HCT116 (cell line): ENCODE measurements around the gene ALX4. TPM values are rescaled to one million over a fixed set of nuclear protein-coding genes. Genes with fewer than 3 reads are reported as not detected.

Experiments
- ATAC-seq: fragments of 200-7000 bp; cut with Tn5 transposase; 2 replicates; pipeline ENCODE4 v1.9.1; 2020; ENCODE audit warnings: mild to moderate bottlenecking, moderate library complexity
- BruUV-seq: library from RNA; stranded (reverse); fragments of 400-500 nt; replicated peaks from 2 replicates; lab custom pipeline; 2021; lab: Mats Ljungman, UMichigan
- CTCF ChIA-PET: fragments of 300-600 bp; sonication (Branson Sonifier 250); formaldehyde crosslinking; loops from one replicate; lab custom pipeline; 2021; ENCODE audit warnings: antibody characterized with exemption; lab: Charles Lee
- POLR2A ChIA-PET: fragments of 300-600, 350-600 bp; sonication (Branson Sonifier 250); formaldehyde crosslinking; loops from one replicate; lab custom pipeline; 2021; ENCODE audit warnings: antibody characterized with exemption; lab: Charles Lee
- RAD21 ChIA-PET, 2 experiments: fragments of 300-600 bp; sonication (Branson Sonifier 250); formaldehyde crosslinking; loops; one replicate each; lab custom pipeline; 2023; ENCODE audit warnings: low total read pairs in 2 of 2; ENCODE audit not compliant: uncharacterized antibody in 2 of 2, unreplicated experiment in 2 of 2, low non-redundant PET in 1 of 2; lab: Charles Lee
- DNase-seq: peaks from one replicate; pipeline ENCODE4 v3.0.0-alpha.2; 2010; ENCODE audit warnings: low read depth, low spot score
- H2AFZ ChIP-seq: fragments of 200-600 bp; shearing (Covaris generic), sonication (generic); 2 replicates; pipeline ENCODE4 v1.6.1; 2017; ENCODE audit warnings: low read depth, mixed run types, mixed read lengths, antibody characterized with exemption, low read length; ENCODE audit not compliant: poor library complexity, severe bottlenecking
- H3K27ac ChIP-seq: 2 replicates; pipeline ENCODE4 v1.5.1; 2012; ENCODE audit warnings: low read depth, low read length
- H3K27me3 ChIP-seq: fragments of 200-600 bp; sonication (generic); 2 replicates; pipeline ENCODE4 v1.6.1; 2016; ENCODE audit warnings: mixed run types, low read length, mixed read lengths; ENCODE audit not compliant: insufficient read depth
- H3K36me3 ChIP-seq, 2 experiments: fragments of 200-500 bp in 1 of 2; fragments of 200-600 bp in 1 of 2; sonication (Bioruptor generic) in 1 of 2; sonication (generic) in 1 of 2; 2 replicates each; pipeline versions ENCODE4 v1.5.1 to v1.6.1; 2014 to 2016; ENCODE audit warnings: low read length in 2 of 2, inconsistent platforms in 1 of 2, mixed read lengths in 1 of 2, mixed run types in 1 of 2; ENCODE audit not compliant: insufficient read depth in 2 of 2, control insufficient read depth in 1 of 2
- H3K4me1 ChIP-seq, 2 experiments: fragments of 200-600 bp in 1 of 2; sonication (generic) in 1 of 2; 2 replicates each; pipeline versions ENCODE4 v1.5.1 to v1.6.1; 2012 to 2017; ENCODE audit warnings: low read length in 2 of 2, inconsistent platforms in 1 of 2, mild to moderate bottlenecking in 1 of 2, mixed read lengths in 1 of 2, mixed run types in 1 of 2, moderate library complexity in 1 of 2; ENCODE audit not compliant: insufficient read depth in 2 of 2, control insufficient read depth in 1 of 2
- H3K4me2 ChIP-seq: fragments of 200-600 bp; sonication (generic); 2 replicates; pipeline ENCODE4 v1.6.1; 2017; ENCODE audit warnings: mixed run types, low read length, mixed read lengths
- H3K4me3 ChIP-seq, 2 experiments: fragments of 200-600 bp in 1 of 2; sonication (generic) in 1 of 2; replicated peaks in 1 of 2; 2 replicates each; pipeline ENCODE4 v1.5.1; 2011 to 2016; ENCODE audit warnings: low read length in 2 of 2, control low read depth in 1 of 2, low read depth in 1 of 2, mild to moderate bottlenecking in 1 of 2, mixed read lengths in 1 of 2, mixed run types in 1 of 2
- H3K79me2 ChIP-seq: fragments of 200-600 bp; sonication (generic); 2 replicates; pipeline ENCODE4 v1.6.1; 2017; ENCODE audit warnings: mild to moderate bottlenecking, mixed run types, low read length, moderate library complexity, mixed read lengths; ENCODE audit not compliant: insufficient read depth
- H3K9ac ChIP-seq: fragments of 200-600 bp; sonication (generic); 2 replicates; pipeline ENCODE4 v1.6.1; 2016; ENCODE audit warnings: low read length, mixed read lengths
- H3K9me2 ChIP-seq: fragments of 200-600 bp; sonication (generic), shearing (Covaris generic); 2 replicates; pipeline ENCODE4 v1.6.1; 2017; ENCODE audit warnings: mixed run types, mild to moderate bottlenecking, moderate library complexity; ENCODE audit not compliant: insufficient read depth
- H3K9me3 ChIP-seq, 2 experiments: fragments of 200-500 bp in 1 of 2; fragments of 200-600 bp in 1 of 2; sonication (Bioruptor generic) in 1 of 2; sonication (generic) in 1 of 2; 2 replicates each; pipeline ENCODE4 v1.6.1; 2014 to 2017; ENCODE audit warnings: low read length in 2 of 2, mixed read lengths in 2 of 2, inconsistent platforms in 1 of 2, low read depth in 1 of 2, mild to moderate bottlenecking in 1 of 2, mixed run types in 1 of 2, moderate library complexity in 1 of 2; ENCODE audit not compliant: control insufficient read depth in 1 of 2, insufficient read depth in 1 of 2
- H4K20me1 ChIP-seq: fragments of 200-600 bp; sonication (generic), shearing (Covaris generic); 2 replicates; pipeline ENCODE4 v1.6.1; 2017; ENCODE audit warnings: mixed run types, mild to moderate bottlenecking, moderate library complexity; ENCODE audit not compliant: insufficient read depth
- CEBPB ChIP-seq: IDR thresholded peaks from 2 replicates; pipeline ENCODE4 v1.6.1; 2012; ENCODE audit warnings: low read depth
- EZH2 ChIP-seq: fragments of 200-600 bp; sonication (generic); IDR thresholded peaks from 2 replicates; pipeline ENCODE4 v1.6.1; 2017; ENCODE audit warnings: antibody characterized with exemption, mixed run types
- FOSL1 ChIP-seq: IDR thresholded peaks from 2 replicates; pipeline ENCODE4 v1.6.1; 2012; ENCODE audit warnings: low read depth
- JUND ChIP-seq: IDR thresholded peaks from 2 replicates; pipeline ENCODE4 v1.6.1; 2012
- RAD21 ChIP-seq: IDR thresholded peaks from 2 replicates; pipeline ENCODE4 v1.6.1; 2012; ENCODE audit warnings: low read depth, mild to moderate bottlenecking
- REST ChIP-seq: IDR thresholded peaks from 2 replicates; pipeline ENCODE4 v1.6.1; 2012; ENCODE audit warnings: low read depth
- SIN3A ChIP-seq: IDR thresholded peaks from 2 replicates; pipeline ENCODE4 v1.6.1; 2012; ENCODE audit warnings: low read depth
- SRF ChIP-seq: IDR thresholded peaks from 2 replicates; pipeline ENCODE4 v1.6.1; 2012; ENCODE audit warnings: low read depth
- YY1 ChIP-seq: IDR thresholded peaks from 2 replicates; pipeline ENCODE4 v1.6.1; 2011; ENCODE audit warnings: low read length, low read depth, moderate library complexity, mild to moderate bottlenecking; ENCODE audit not compliant: insufficient replicate concordance; ENCODE audit errors: extremely low read depth
- ZBTB33 ChIP-seq: IDR thresholded peaks from 2 replicates; pipeline ENCODE4 v1.6.1; 2011; ENCODE audit warnings: mild to moderate bottlenecking, low read length, moderate library complexity; ENCODE audit not compliant: insufficient replicate concordance; ENCODE audit errors: extremely low read depth
- intact Hi-C: fragments of 100-400 bp; cut with micrococcal nuclease; formaldehyde crosslinking; loops from 2 replicates; pipeline ENCODE4 v1.10.0; 2022
- total RNA-seq: library from RNA; stranded (reverse); gene quantifications from one replicate; pipeline ENCODE4 v1.2.1, GENCODE V29; 2021; ENCODE audit not compliant: unreplicated experiment

ALX4 gene
- total RNA-seq, 1 experiment from 2014 or later, result not detected

GRCh38 chr11:44347538-44347937 is 37.6 kb upstream of the ALX4 start (continued):
- no peak for TF ChIP-seq REST
- no peak for TF ChIP-seq RAD21
- TF ChIP-seq, all 23 proteins: peak for 0

GRCh38 chr11:44346983-44347382 is 37.0 kb upstream of the ALX4 start:
- RAD21 ChIA-PET, result no interaction called here

More at GRCh38 chr11:44346983-44347382, 37.0 kb upstream of the ALX4 start:
- Histone ChIP-seq H3K27ac (no peak overlapping the region), H3K4me1 (peaks cover 0 to 2% of the 10 kb centered on the region in 2 experiments; a peak in 1 of 4 replicates), H4K20me1 (no peaks in the 10 kb centered on the region), H3K4me2 (no peak overlapping the region), H3K27me3 (no peaks in the 10 kb centered on the region), H2AFZ (no peak overlapping the region), H3K4me3 (no peak overlapping the region), H3K79me2 (no peaks in the 10 kb centered on the region), H3K9ac (no peak overlapping the region), H3K9me2 (no peaks in the 10 kb centered on the region), H3K36me3 (no peaks in the 10 kb centered on the region), H3K9me3 (no peaks in the 10 kb centered on the region)
- TF ChIP-seq JUND (no peak), ZBTB33 (no peak), FOSL1 (no peak), CEBPB (no peak), SIN3A (no peak), YY1 (no peak), EZH2 (no peak), SRF (no peak)
- DNase-seq, result no peak
- POLR2A ChIA-PET, result no interaction called here
- CTCF ChIA-PET, result no interaction called here
- no peak for ATAC-seq
- no TSS peak for BruUV-seq
- intact Hi-C loops, result no loop called here
